Measurements from ENCODE around the gene POLG. TPM values are rescaled to one million over a fixed set of nuclear protein-coding genes. Genes with fewer than 3 reads are reported as not detected.

POLG gene
- polyA plus RNA-seq, 1 donor from 2014 or later, result 47.9 TPM

GRCh38 chr15:89383365-89384175, 48.9 kb upstream of the POLG start:
- H3K79me2 ChIP-seq (replicated peaks; ENCODE audit: insufficient read depth, low read length), result peaks cover 17% of the 10 kb centered on the region
- H3K9me3 ChIP-seq (ENCODE audit: low read length), result no peaks in the 10 kb centered on the region
- H3K9me2 ChIP-seq (ENCODE audit: insufficient read depth, low read length), result no peaks in the 10 kb centered on the region
- no peaks in the 10 kb centered on the region for H3K36me3 ChIP-seq (ENCODE audit: insufficient read depth, low read length)
- H3K4me2 ChIP-seq (ENCODE audit: low read length), result no peak overlapping the region
- H4K20me1 ChIP-seq (ENCODE audit: insufficient read depth), result no peaks in the 10 kb centered on the region
- no peak for TF ChIP-seq RAD21 (conservative IDR thresholded peaks at IDR 0.05)
- TF ChIP-seq CTCF (IDR thresholded peaks at IDR 0.05; ENCODE audit: poor library complexity, severe bottlenecking), result no peak
- no peak for TF ChIP-seq REST (IDR thresholded peaks at IDR 0.05; ENCODE audit: borderline replicate concordance)
- TF ChIP-seq EP300 (conservative IDR thresholded peaks at IDR 0.05; ENCODE audit: poor library complexity, severe bottlenecking), result no peak
- TF ChIP-seq POLR2AphosphoS5 (IDR thresholded peaks at IDR 0.05), result no peak
- TF ChIP-seq TAF1 (IDR thresholded peaks at IDR 0.05; ENCODE audit: low read depth), result no peak
- TF ChIP-seq MXI1 (conservative IDR thresholded peaks at IDR 0.05; ENCODE audit: poor library complexity, severe bottlenecking), result no peak
- no peak for TF ChIP-seq SMC3 (conservative IDR thresholded peaks at IDR 0.05; ENCODE audit: poor library complexity)
- TF ChIP-seq EZH2 (IDR thresholded peaks at IDR 0.05; ENCODE audit: borderline replicate concordance, insufficient read depth, low read length, poor library complexity, severe bottlenecking), result no peak
- no peak overlapping the region for H3K4me3 ChIP-seq (ENCODE audit: low read length)
- peak overlapping the region; percentile 93 for H3K27ac ChIP-seq (ENCODE audit: low read length)
- peaks cover 3% of the 10 kb centered on the region for H3F3A ChIP-seq (ENCODE audit: insufficient read depth, low read length, poor library complexity, severe bottlenecking)
- H3K9ac ChIP-seq (ENCODE audit: low read length), result peak overlapping the region; percentile 62
- H2AFZ ChIP-seq (ENCODE audit: low read depth, low read length), result no peak overlapping the region
- peaks cover 2% of the 10 kb centered on the region for H3K27me3 ChIP-seq (ENCODE audit: insufficient read depth, low read depth, low read length)

- peak overlapping the region; percentile 63 for H3K4me2 ChIP-seq (ENCODE audit: low read length)
- H3K9me3 ChIP-seq (ENCODE audit: low read length), result no peaks in the 10 kb centered on the region
- H3K27ac ChIP-seq (ENCODE audit: low read length), result peak overlapping the region; percentile 93
- H3K27me3 ChIP-seq (ENCODE audit: insufficient read depth, low read depth, low read length), result peaks cover 16% of the 10 kb centered on the region
- no peaks in the 10 kb centered on the region for H3K36me3 ChIP-seq (ENCODE audit: insufficient read depth, low read length)
- H3K9ac ChIP-seq (ENCODE audit: low read length), result peak overlapping the region; percentile 62
- H3K4me3 ChIP-seq (ENCODE audit: low read length), result peak overlapping the region; percentile 47
- no peaks in the 10 kb centered on the region for H3K9me2 ChIP-seq (ENCODE audit: insufficient read depth, low read length)
- no peak overlapping the region for H2AFZ ChIP-seq (ENCODE audit: low read depth, low read length)
- H3K79me2 ChIP-seq (replicated peaks; ENCODE audit: insufficient read depth, low read length), result peaks cover 20% of the 10 kb centered on the region
- TF ChIP-seq EZH2 (IDR thresholded peaks at IDR 0.05; ENCODE audit: borderline replicate concordance, insufficient read depth, low read length, poor library complexity, severe bottlenecking), result no peak
- peak; percentile 38 for TF ChIP-seq MXI1 (conservative IDR thresholded peaks at IDR 0.05; ENCODE audit: poor library complexity, severe bottlenecking)
- peak; percentile 84 for TF ChIP-seq REST (IDR thresholded peaks at IDR 0.05; ENCODE audit: borderline replicate concordance)
- TF ChIP-seq EP300 (conservative IDR thresholded peaks at IDR 0.05; ENCODE audit: poor library complexity, severe bottlenecking), result peak; percentile 82
- TF ChIP-seq SMC3 (conservative IDR thresholded peaks at IDR 0.05; ENCODE audit: poor library complexity), result peak; percentile 54
- peak; percentile 22 for TF ChIP-seq TAF1 (IDR thresholded peaks at IDR 0.05; ENCODE audit: low read depth)
- peak; percentile 34 for TF ChIP-seq RAD21 (conservative IDR thresholded peaks at IDR 0.05)
- no peak for TF ChIP-seq CTCF (IDR thresholded peaks at IDR 0.05; ENCODE audit: poor library complexity, severe bottlenecking)
- peak; percentile 75 for TF ChIP-seq POLR2AphosphoS5 (IDR thresholded peaks at IDR 0.05)
- peaks cover 3% of the 10 kb centered on the region for H3F3A ChIP-seq (ENCODE audit: insufficient read depth, low read length, poor library complexity, severe bottlenecking)
- H4K20me1 ChIP-seq (ENCODE audit: insufficient read depth), result no peaks in the 10 kb centered on the region
Observed at GRCh38 chr15:89381888-89382686, 47.5 kb upstream of the POLG start.

Measured in neural cell (in vitro differentiated cells).